HG02970 (cell line): Measurements from ENCODE around the gene ADAMTS18.

Experiments used
- ATAC-seq: cut with Tn5 transposase; IDR thresholded peaks from one replicate; pipeline ENCODE4 v1.9.1; 2021; ENCODE audit warnings: mild to moderate bottlenecking, moderate library complexity, moderate number of reproducible peaks; ENCODE audit not compliant: unreplicated experiment, low FRiP score

The ADAMTS18 gene

DNA sequence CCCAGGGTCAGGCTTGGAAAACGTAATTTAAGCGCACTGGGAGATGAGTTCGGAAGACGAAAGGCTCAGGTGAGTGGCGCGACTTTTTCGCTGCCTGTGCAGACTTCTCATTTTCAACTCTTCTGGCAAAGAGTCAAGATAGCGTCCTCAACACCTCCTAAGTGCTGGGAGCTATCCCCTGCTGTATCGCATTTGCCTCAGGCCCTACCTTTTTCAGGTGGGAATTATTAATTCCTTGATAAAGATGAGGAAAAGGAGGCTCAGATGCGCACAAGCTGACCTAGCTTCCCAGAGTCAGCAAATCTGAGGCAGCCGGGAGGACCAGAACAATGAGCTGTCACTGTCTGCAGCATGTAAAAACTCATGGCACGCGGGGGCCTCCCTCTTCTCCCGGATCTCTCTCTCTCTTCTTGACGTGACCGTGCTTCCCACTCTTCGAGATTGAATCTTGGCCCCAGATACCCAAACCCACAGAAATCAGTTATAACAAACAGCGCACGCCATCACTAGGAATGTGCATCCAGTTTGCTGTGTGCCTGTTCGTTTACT is 512 bp upstream of the ADAMTS18 start:
- no peak for ATAC-seq

DNA sequence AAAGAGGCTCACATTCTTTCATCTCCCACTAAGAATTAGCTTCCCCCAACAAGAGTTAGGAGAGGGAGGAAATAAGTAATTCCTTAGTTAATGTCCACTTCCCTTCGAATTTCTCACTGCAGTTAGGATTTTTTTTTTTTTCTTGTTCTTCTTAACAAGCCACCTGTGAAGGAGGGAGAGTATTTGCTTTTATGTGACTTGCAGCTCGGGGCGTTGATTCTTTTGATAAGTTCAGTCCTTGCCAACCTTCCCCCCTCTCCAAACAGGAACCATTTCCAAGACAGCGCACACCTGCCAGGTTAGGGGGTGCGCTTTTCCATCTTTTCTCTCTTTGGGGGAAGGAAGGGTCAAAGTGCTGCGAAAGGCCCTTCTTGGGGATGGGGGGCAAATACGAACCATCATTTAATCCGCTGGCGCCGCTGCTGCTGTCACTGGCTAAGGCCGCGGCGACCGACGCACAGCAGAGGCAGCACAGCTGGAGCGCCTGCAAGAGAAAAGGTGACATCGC is 758 bp downstream of the ADAMTS18 start:
- ATAC-seq, result no peak

DNA sequence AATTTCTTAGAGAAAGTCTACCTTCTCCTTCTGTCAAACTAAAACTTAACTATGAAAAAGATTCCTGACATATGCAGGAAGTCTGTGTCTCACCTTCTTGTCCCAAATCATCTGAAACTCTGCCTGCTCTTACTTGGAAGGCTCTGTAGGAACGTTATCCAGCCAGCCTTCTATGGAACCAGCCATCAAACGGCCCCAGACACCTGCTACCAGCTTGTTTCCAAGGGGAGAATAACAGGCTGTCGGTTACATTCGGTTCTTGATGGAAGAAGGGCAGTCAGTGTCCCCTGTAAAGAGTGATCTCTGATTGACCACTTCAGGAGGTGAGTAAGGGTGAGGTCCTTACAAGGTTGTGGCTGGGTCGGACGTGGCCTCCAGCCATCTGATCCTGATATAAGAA is 1.7 kb downstream of the ADAMTS18 start:
- ATAC-seq, result no peak

DNA sequence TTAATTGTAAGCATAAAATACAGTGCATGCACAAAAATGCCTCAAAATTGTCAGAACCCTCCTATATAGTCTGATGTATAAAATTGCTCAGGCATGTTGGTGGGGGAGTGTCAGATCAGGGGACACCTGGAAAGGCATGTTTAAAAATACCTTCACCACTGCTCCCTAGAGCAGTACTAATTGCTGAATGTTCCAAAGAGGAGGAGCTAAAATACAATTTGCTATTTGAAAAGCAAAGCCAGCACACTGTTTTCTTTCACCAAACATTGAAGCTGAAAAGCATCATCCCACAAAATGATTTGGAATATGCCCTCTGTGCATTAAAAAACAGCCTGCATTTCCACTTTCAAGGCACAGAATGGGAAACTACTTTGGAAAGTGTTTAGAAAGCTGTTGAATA is 2.6 kb downstream of the ADAMTS18 start:
- ATAC-seq, result no peak

DNA sequence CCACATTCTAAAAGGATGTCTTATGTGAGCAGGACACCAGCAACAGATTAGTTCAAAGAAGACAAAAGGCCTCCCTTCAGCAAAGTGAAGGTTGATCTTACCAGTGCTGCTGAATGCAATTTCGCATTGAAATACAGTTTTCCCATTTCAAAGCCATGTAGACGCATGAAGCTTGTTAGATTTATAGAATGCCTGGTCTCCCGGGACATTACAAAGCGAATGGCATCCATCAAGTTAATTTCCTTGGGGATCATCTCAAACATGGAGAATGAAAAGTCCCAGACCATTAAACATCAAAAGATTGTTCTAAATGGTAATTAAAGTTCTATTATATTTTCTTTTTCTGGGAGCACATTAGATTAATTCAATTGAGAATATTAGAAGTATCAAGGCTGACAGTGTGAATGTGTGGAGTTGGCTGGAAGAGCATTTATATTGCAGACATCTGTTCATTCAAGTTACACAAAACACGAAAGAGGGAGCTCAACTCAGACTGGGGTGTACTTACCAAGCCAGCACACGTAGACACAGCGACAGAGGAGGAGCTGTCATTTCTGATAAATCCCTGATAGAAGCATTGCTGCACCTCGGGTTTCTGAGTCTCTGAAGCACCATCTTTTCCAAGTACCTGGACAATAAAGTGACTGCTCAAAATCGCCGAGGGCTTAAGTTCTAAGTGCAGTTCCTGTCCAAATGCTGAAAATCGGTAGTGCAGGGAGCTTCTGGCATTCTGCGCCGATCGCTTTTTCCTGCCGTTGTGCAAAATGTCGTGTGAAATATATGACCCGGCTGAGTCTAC is 3.8 kb downstream of the ADAMTS18 start:
- ATAC-seq, result no peak

DNA sequence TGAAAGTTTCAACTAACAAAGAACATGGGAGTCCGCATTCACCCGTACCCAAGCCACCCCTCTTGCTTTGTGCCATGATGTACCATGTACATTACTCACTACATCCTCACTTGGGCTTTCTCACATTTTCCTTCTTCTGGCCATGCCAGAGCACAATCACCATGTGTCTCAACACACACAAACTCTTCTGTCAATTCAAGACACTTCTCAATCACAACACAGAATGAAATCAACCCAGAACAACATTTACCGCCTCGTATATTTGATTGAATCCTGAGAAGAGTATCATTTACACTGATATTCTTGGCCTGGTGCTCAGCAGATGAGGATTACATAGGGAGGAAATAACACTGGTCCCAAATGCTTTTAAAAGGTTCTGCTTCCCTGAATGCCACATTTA is 4.5 kb downstream of the ADAMTS18 start:
- ATAC-seq, result no peak

DNA sequence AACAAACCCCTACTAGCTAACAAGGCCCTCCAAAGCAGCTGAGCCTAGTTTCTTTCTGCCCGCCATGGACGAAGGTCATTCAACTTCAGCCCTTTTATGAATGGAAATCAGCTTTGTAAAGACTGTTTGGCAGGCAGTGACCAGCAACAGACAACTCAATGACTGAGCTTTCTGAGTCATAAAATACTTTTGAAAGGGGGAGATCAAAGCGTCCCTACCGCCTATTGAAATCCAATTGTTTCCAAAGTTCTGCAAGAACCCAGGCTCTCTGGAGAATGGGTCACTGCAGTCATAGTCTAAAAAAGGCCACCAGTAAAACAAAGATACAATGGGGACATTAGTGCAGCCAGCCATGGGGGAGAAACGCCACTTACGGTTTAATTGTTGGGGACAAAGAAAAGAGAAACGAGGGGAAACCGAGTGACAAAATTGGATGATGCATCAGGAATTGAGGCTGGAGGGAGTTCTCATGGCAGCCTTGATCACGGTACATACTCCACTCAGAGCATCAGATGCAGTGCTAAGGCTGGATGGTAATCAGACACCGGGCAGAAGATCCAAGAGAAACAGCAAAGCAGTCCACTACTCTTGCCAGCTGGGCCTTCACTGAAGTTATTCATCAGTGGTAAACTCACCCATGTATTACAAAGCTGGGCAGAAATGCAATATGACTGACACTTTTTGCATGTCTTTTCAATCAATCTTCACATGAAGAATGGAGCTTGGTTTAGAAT is 9.8 kb downstream of the ADAMTS18 start:
- ATAC-seq, result no peak

DNA sequence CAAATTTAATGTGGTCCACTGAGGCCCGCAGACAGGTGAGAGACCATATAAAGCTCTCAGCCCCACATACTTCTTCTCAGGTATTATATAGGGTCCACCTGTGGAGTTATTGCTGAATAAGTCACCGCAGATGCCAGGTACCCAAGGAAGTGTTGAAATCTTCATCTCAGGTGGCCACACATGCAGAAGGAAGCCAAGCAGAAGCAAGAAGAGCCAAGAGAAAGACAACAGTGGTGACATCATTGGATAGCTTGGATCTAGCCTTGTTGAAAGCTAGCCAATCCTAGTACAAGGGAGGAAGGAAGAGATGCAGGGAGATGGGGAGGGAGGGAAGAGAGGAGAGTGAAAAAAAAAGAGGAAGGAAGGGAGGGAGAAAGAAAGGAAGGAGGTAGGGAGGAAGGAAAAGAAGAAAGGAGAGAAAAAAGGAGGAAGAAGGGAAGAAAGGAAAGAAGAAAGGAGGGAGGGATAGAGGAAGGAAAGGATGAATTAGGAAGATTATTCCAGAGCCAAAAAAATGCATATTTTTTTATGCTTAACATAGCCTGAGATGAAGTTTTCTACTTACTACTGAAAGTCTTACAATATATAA is 12.5 kb downstream of the ADAMTS18 start:
- no peak for ATAC-seq

DNA sequence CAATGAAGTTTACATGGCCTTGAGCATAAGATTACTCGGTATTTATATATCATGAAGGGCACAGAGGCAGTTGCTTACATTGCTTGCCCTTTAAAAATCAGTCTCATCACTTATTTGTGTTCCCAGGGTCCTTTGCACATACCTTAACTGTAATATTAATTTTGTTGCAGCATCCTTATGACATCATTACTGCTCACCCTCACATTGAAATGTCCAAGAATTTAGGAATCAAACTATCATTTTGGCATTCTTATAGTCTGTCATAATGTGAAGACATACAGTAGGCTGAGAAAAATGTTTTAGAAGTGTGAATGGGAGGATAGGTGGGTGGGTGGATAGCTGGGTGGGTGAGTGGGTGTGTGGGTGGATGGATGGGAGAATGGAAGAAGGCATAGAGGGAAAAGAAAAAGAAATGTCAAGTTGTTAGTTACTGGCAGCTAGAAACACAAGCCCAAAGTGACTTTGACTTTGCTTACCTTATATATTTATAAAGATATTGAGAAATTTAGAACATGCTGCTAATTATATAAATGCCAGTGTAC is 17.8 kb downstream of the ADAMTS18 start:
- ATAC-seq, result no peak

DNA sequence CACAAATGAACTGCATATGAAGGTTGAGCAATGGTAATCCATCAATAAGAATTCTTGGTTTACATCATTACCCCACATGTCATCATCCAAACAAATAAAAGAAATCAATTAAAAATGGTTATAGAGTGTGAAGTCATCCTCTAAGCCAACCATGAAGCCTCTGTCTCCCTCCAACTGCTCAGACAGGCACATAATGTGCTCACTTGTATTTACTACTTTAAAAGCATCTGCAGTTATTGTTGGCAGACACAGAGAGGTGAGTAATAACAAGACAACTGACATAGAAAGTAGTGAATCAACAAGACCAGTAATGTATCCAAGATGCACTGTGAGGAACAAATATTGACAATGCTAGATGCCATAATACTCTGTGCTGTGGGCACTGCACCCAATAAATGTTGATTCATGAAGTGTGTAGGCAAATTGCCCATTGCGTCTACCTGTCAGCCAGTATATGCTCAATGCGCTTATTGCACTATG is 20.0 kb downstream of the ADAMTS18 start:
- ATAC-seq, result no peak

DNA sequence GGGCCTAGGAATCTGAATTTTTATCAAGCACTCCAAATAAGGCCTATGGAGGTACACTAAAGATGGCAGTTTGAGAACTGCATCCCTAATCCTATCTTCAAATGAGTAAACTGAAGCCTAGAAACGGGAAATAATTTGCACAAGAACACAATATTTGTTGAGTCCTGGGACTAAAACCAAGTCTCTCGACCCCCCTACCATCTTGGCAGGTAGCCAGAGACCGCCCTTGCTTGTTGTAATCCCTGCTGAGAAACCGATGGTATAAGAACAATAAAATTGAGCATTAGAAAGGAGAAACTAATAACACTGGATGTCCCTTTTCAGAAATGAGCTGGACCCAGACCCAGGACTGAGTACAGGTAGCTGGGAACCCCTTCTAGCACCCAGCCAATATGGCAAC is 24.4 kb downstream of the ADAMTS18 start:
- no peak for ATAC-seq

DNA sequence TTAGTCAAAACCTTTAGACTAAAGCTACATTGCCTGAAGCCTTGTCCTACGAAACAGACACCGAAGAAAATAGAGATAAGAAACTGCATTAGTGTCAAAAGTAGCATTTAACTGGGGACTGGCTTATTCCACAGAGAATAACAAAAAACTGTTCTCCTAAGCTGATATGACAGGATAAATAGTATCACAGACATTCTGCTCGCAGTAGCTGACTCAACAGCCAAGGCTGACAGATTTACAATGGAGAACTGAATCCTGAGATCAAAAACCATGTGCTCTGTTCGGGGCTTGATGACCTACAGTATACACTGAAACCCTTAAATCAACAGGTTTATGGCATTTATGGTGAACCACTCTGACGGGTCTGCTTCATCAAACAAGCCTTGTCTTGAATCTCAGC is 25.5 kb downstream of the ADAMTS18 start:
- ATAC-seq, result no peak

DNA sequence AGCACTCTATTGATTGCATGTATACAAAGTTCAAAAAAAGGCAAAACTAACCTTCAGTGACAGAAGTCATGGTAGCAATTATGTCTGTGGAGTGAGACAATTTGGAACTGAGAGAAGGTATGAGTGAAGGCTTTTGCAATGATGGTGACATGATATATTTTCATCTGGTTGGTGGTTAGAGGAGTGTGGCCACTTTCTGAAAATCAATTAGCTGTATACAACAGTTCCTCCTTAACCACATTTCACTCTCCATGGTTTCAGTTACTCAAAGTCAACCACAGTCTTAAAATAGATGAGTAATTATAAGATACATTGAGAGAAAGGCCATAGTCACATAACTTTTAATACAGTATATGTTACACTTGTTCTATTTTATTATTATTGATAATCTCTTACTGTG is 26.2 kb downstream of the ADAMTS18 start:
- no peak for ATAC-seq

DNA sequence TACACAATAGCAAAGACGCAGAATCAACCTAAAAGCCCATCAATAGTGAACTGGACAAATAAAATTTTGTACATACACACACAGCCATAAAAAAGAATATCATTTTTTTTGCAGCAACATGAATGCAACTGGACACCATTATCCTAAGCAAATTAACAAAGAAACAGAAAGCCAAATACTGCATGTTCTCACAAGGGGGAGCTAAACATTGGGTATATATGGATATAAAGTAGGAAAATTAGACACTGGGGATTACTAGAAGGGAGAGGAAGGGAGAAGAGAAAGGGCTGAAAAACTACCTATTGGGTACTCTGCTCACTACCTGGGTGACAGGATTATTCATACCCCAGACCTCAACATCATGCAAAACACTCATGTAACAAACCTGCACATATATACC is 28.2 kb downstream of the ADAMTS18 start:
- no peak for ATAC-seq

DNA sequence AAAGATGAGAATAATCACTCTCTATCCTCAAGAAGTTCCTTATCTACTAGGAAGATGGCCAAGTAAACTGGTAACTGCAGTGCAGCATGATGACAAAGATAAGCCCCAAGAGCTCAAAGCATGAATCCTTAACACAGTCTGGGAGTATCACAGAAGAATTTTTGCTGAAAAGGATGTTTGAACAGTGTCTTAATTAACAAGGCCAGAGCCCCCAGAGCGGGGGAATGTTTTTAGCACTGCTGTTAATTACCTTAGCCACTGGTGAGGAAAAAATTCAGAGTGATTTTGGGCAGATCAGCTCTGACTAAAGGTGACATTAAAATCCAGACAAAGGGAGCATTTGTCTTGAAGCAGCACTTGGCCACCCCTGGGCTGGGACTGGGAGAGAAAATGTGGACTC is 30.1 kb downstream of the ADAMTS18 start:
- no peak for ATAC-seq

DNA sequence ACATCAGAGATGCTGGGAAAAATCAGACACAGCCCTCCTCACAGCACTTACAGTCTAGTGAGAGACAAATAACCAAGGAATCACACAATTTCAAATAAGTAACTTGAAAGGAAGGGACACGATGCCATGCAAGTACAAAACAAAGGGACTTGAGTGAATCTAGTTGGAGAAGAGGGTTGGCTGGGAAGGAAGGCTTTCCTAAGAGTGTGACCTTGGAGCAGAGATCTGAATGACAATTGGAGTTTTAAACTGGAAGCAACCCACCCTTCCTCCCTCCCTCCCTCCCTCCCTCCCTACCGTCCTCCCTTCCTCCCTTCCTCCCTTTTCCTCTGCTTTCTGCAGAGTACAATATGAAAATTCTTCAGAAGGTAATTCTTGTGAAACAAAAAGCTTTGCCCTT is 31.1 kb downstream of the ADAMTS18 start:
- ATAC-seq, result no peak

DNA sequence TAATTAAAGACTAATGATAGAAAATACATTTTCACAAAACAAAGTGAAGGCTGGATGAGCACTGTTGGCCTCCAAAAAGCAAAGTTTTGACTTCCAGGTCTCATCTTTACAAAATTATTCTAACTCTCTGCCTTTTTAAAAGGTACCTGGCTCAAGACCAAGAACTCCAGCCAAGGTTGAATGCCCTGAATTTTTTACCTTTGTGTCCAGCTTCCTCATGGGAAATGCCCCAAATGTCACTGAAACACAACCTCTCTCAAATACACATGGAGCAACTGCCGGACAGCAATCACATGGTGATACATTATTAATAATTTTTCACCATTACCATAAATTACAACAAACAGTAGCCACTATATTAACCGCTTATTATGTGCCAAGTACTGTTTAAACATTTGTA is 32.2 kb downstream of the ADAMTS18 start:
- no peak for ATAC-seq

DNA sequence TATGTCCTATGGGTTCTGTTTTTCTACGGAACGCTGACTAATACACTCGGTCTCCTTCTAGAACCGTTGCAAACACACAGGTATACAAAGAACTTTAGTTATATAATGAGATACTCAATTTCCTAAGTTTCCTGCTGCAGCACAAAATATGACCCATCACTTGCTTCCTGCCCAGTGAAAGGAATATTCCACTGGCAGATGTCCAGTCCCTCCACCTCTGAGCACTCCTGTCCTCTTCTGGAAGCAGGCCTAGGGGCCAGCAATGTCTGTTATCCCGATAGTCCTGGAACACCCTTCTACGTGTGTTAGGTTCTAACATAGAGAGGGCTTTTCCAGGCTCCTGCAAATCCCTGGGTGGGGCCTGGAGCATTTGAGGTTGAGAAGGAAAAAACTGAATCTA is 32.7 kb downstream of the ADAMTS18 start:
- no peak for ATAC-seq

DNA sequence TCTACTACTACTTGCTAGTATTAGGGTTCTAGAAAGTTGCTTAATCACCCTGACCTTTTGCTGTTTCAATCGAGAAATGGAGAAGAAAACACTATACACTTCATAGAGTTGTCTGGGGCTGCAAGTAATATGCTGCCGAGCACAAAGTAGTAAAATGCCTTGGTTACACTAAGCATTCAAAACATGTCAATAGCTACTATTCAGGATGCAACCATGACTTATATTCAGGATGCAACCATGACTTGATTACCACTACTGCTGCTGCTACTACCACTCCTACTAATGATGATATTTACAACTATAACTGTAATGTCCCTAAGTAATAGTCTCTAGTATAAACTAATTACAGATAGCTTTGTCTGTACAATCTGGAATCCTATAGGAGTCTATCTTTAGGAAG is 35.3 kb downstream of the ADAMTS18 start:
- no peak for ATAC-seq

DNA sequence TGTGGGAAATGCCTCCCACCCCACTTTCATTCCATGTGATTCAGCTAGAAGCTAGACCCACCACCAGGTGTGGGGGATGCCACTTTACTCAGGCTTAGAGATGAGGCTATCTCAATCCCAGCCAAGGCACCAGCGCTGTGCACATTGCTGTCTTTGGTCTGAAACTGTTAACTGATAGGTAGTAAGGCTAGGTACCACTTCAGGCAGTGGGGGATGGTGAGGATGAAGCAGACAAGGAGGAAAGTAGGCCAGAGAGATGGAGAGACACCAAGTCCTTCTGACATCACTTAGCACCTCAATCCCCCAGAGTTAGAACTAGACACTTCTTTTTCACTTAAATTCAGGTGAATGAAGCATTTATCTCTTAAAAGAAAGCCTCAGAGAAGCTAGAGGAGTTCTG is 35.8 kb downstream of the ADAMTS18 start:
- no peak for ATAC-seq

DNA sequence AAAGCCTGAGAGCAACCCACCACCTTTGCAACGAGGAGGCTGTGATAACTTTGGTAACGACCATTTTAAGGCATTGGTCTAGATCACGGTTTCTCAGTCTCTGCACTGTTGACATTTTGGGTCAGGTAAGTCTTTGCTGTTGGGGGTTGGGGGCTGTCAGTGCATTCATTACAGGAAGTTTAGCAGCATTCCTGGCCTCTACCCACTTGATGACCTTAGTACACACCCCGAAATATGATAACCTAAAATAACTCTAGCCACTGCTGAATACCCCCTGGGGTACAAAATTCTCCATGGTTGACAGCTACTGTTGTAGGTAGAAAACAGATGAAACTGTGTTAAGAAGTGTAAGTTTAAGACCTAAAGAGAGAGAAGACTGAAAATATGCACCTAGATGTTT is 36.3 kb downstream of the ADAMTS18 start:
- no peak for ATAC-seq
